Gastrocnemius medialis (tissue), 4 donors: ENCODE measurements around the gene MAP1LC3A.

Experiments used
- POLR2A ChIP-seq, 2 donors: fragments of 450-650 bp; IDR thresholded peaks; one replicate each; pipeline ENCODE4 v1.6.1; 2017; ENCODE audit warnings: antibody characterized with exemption in 2 of 2, mild to moderate bottlenecking in 2 of 2, moderate library complexity in 2 of 2
- TF ChIP-seq, protein P1 (sequence below), 5 experiments: fragments of 450-650 bp in 3 of 5; fragments of 200-600 bp in 2 of 5; sonication (generic) in 2 of 5; IDR thresholded peaks in 4 of 5; conservative IDR thresholded peaks in 1 of 5; 1 replicate in 4 of 5; 2 replicates in 1 of 5; pipeline ENCODE4 v1.5.1; 2016 to 2019; ENCODE audit warnings: antibody characterized with exemption in 5 of 5, mild to moderate bottlenecking in 3 of 5, moderate library complexity in 3 of 5

DNA sequence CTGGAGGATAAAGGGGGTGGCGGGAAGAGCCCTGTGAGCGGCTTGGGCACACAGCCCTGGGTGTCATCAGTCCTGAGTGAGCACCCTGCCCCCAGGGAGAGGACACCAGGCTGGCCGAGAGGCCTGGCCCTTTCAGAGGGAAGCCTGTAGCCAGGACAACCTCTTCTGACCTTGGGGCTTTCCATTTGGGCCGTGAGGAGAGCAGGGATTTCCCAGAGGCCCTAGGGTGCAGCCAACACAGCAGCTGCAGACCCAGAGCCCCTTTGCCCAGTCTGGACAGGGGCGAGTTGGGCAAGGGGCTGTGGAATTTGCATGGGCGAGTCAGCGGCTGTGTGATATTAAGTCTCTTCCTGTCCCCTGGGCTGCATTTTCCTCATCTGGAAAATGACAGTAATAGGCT lies 6.3 kb downstream of the MAP1LC3A start:
- TF ChIP-seq, protein P1, sequence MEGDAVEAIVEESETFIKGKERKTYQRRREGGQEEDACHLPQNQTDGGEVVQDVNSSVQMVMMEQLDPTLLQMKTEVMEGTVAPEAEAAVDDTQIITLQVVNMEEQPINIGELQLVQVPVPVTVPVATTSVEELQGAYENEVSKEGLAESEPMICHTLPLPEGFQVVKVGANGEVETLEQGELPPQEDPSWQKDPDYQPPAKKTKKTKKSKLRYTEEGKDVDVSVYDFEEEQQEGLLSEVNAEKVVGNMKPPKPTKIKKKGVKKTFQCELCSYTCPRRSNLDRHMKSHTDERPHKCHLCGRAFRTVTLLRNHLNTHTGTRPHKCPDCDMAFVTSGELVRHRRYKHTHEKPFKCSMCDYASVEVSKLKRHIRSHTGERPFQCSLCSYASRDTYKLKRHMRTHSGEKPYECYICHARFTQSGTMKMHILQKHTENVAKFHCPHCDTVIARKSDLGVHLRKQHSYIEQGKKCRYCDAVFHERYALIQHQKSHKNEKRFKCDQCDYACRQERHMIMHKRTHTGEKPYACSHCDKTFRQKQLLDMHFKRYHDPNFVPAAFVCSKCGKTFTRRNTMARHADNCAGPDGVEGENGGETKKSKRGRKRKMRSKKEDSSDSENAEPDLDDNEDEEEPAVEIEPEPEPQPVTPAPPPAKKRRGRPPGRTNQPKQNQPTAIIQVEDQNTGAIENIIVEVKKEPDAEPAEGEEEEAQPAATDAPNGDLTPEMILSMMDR (IDR thresholded peaks at IDR 0.05 in 4 of 5, conservative IDR thresholded peaks at IDR 0.05 in 1 of 5): no peak
- no peak for TF ChIP-seq POLR2A (IDR thresholded peaks at IDR 0.05)
